Thyroid gland (tissue), 4 donors: ENCODE results near the gene FAF2. TPM values are rescaled to one million over a fixed set of nuclear protein-coding genes. Genes with fewer than 3 reads are reported as not detected.
"Not testable (repeated sequence)": the region's sequence is repeated elsewhere in the genome, so short reads cannot be mapped to it uniquely, and the experiment has no call there.

Source experiments
- DNase-seq, 2 donors: peaks; one replicate each; pipeline ENCODE4 v3.0.0-alpha.2; 2019
- H3K27ac ChIP-seq, 3 donors: fragments of 200-600 bp; sonication (generic); 1 replicate in 2 of 3; 2 replicates in 1 of 3; pipeline ENCODE4 v1.5.1; 2016 to 2019; ENCODE audit warnings: mild to moderate bottlenecking in 1 of 3, moderate library complexity in 1 of 3
- H3K27me3 ChIP-seq: fragments of 200-600 bp; sonication (generic); one replicate; pipeline ENCODE4 v1.5.1; 2019
- H3K36me3 ChIP-seq, 2 donors: fragments of 200-600 bp; sonication (generic); one replicate each; pipeline ENCODE4 v1.5.1; 2016 to 2019
- H3K4me1 ChIP-seq, 2 donors: fragments of 200-600 bp; sonication (generic); one replicate each; pipeline ENCODE4 v1.5.1; 2017 to 2019
- H3K4me3 ChIP-seq, 3 donors: fragments of 200-600 bp; sonication (generic); replicated peaks in 1 of 3; 1 replicate in 2 of 3; 2 replicates in 1 of 3; pipeline ENCODE4 v1.5.1; 2016; ENCODE audit warnings: mild to moderate bottlenecking in 1 of 3
- H3K9me3 ChIP-seq: fragments of 200-600 bp; sonication (generic); one replicate; pipeline ENCODE4 v1.5.1; 2017
- POLR2A ChIP-seq, 2 donors: fragments of 450-650 bp; IDR thresholded peaks; one replicate each; pipeline ENCODE4 v1.6.1; 2017; ENCODE audit warnings: antibody characterized with exemption in 2 of 2, mild to moderate bottlenecking in 2 of 2, moderate library complexity in 1 of 2
- WGBS, 2 donors: methylation state at CpG; one replicate each; pipeline ENCODE4 v1.1.5; 2017; 5-methylcytosine and 5-hydroxymethylcytosine counted together
- intact Hi-C: fragments of 100-400 bp; cut with DNase I; formaldehyde crosslinking; loops from one replicate; pipeline ENCODE4 v1.15.1; 2023
- total RNA-seq, 4 donors: library from RNA; depleted of rRNA; stranded (reverse); fragments of >200 nt; gene quantifications; one replicate each; pipeline ENCODE4 v1.2.3, GENCODE V29; 2016
- TF ChIP-seq, protein P1 (sequence below), 6 experiments: fragments of 200-600 bp in 3 of 6; fragments of 450-650 bp in 3 of 6; sonication (generic) in 3 of 6; IDR thresholded peaks; one replicate each; pipeline ENCODE4 v1.5.1; 2016 to 2019; ENCODE audit warnings: antibody characterized with exemption in 6 of 6, mild to moderate bottlenecking in 2 of 6, inconsistent platforms in 1 of 6, moderate library complexity in 1 of 6

FAF2 gene
- total RNA-seq, 4 donors from 2014 or later = 33.6 to 186 (median 43.2) TPM

- H3K27ac ChIP-seq = no peak overlapping the region
- H3K36me3 ChIP-seq = peaks cover 5 to 16% of the 10 kb centered on the region in 2 donors
Observed at GRCh38 chr5:176406436-176407052, 41.6 kb upstream of the FAF2 start.

DNA sequence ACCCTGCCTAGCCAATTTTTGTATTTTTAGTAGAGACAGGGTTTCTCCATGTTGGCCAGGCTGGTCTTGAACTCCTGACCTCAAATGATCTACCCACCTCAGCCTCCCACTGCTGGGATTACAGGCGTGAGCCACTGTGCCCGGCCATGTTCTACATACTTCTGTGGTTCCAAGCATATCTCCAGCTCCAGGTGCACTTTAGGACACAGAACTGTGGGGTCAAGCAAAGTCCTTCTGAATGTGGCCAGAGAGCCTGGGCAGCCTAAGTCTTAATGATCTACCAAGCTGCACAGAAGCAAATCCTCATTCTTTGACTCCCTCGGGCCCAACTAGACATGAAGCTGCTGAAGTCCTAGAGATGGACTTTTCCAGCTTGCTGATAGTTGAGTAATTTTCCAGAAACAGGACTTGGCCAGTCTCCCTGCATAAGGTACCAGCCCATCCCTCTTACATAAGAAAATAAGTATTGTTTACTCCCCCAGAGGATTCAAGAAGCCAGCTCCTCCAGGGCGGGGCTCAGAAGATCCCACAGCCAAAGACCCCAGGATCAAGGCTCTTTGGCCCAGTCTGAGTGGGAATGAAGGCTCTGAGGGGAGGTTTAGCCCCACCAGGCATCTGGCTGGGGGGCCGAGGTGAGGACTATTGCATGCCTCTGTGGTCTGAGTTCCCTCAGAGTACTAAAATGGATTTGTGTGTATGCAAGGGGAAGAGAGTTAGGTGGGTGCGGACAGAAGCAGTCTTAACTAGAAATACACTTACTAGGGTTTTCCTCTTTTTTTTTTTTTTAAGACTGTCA is 40.5 kb upstream of the FAF2 start:
- H3K27ac ChIP-seq = no peak overlapping the region
- no peaks in the 10 kb centered on the region for H3K9me3 ChIP-seq
- intact Hi-C loops = no loop called here
- TF ChIP-seq POLR2A (IDR thresholded peaks at IDR 0.05) = no peak
- TF ChIP-seq, protein P1, sequence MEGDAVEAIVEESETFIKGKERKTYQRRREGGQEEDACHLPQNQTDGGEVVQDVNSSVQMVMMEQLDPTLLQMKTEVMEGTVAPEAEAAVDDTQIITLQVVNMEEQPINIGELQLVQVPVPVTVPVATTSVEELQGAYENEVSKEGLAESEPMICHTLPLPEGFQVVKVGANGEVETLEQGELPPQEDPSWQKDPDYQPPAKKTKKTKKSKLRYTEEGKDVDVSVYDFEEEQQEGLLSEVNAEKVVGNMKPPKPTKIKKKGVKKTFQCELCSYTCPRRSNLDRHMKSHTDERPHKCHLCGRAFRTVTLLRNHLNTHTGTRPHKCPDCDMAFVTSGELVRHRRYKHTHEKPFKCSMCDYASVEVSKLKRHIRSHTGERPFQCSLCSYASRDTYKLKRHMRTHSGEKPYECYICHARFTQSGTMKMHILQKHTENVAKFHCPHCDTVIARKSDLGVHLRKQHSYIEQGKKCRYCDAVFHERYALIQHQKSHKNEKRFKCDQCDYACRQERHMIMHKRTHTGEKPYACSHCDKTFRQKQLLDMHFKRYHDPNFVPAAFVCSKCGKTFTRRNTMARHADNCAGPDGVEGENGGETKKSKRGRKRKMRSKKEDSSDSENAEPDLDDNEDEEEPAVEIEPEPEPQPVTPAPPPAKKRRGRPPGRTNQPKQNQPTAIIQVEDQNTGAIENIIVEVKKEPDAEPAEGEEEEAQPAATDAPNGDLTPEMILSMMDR (IDR thresholded peaks at IDR 0.05) = no peak
- H3K27me3 ChIP-seq = no peaks in the 10 kb centered on the region
- no peaks in the 10 kb centered on the region for H3K4me1 ChIP-seq
- no peak overlapping the region for H3K4me3 ChIP-seq
- DNase-seq = no peak
- peaks cover 5 to 16% of the 10 kb centered on the region in 2 donors for H3K36me3 ChIP-seq
- 86 to 94% methylated on average over 6 of the region's 6 CpGs for WGBS, 2 donors

More at GRCh38 chr5:176406436-176407052, 41.6 kb upstream of the FAF2 start:
- Histone ChIP-seq H3K4me1 (no peaks in the 10 kb centered on the region), H3K9me3 (no peaks in the 10 kb centered on the region), H3K27me3 (no peaks in the 10 kb centered on the region), H3K4me3 (no peak overlapping the region)
- intact Hi-C loops = no loop called here
- WGBS, 2 donors = 88 to 93% methylated on average over 9 of the region's 9 CpGs
- TF ChIP-seq POLR2A (IDR thresholded peaks at IDR 0.05) = no peak
- TF ChIP-seq, protein P1 (IDR thresholded peaks at IDR 0.05) = no peak
- no peak for DNase-seq

GRCh38 chr5:176408252-176408573 is 40.0 kb upstream of the FAF2 start:
- intact Hi-C loops, H3K4me3 ChIP-seq, DNase-seq, H3K9me3 ChIP-seq, H3K4me1 ChIP-seq, H3K27me3 ChIP-seq, H3K27ac ChIP-seq: not testable (repeated sequence)
- H3K36me3 ChIP-seq = peaks cover 5 to 16% of the 10 kb centered on the region in 2 donors
- WGBS, 2 donors = 97 to 98% methylated on average over 10 of the region's 10 CpGs

- Histone ChIP-seq H3K27ac (no peak overlapping the region), H3K4me3 (no peak overlapping the region), H3K9me3 (no peaks in the 10 kb centered on the region), H3K4me1 (peaks cover 0 to 3% of the 10 kb centered on the region in 2 donors), H3K27me3 (no peaks in the 10 kb centered on the region), H3K36me3 (peaks cover 5 to 16% of the 10 kb centered on the region in 2 donors)
- DNase-seq = no peak
- TF ChIP-seq, protein P1 (IDR thresholded peaks at IDR 0.05) = no peak
- TF ChIP-seq POLR2A (IDR thresholded peaks at IDR 0.05) = no peak
- intact Hi-C loops = no loop called here
- 94 to 96% methylated on average over 5 of the region's 5 CpGs for WGBS, 2 donors
Observed at GRCh38 chr5:176408590-176408989, 39.6 kb upstream of the FAF2 start.

DNA sequence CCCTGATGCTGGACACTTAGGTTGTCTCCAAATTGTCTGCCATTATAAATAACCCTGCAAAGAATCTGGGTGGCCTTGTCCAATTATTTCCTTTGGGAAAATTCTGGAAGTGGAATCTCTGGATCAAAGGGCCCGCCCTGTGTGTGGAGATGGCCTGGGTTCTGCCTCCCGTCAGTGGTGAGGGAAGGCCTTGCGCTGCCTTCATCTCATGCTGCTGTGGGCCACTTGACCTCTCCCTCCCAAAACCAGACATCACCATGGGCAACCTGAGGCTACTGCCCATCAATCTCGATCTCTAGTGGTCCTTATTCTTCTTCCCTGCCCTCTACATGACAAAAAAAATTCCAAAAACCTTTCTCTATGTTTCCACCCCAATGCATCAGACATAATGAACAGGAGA is 38.4 kb upstream of the FAF2 start:
- H3K27me3 ChIP-seq = no peaks in the 10 kb centered on the region
- H3K9me3 ChIP-seq = no peaks in the 10 kb centered on the region
- no peak for TF ChIP-seq POLR2A (IDR thresholded peaks at IDR 0.05)
- TF ChIP-seq, protein P1 (IDR thresholded peaks at IDR 0.05) = no peak
- WGBS, 2 donors = 90 to 95% methylated on average over 4 of the region's 4 CpGs
- no peak for DNase-seq
- no peak overlapping the region for H3K4me3 ChIP-seq
- H3K27ac ChIP-seq = no peak overlapping the region
- peaks cover 5 to 14% of the 10 kb centered on the region in 2 donors for H3K4me1 ChIP-seq
- intact Hi-C loops = loop anchor here (5.0 kb wide), 1 partner anchor 38 kb away; the partner anchor contains the start of gene FAF2
- H3K36me3 ChIP-seq = peaks cover 5 to 16% of the 10 kb centered on the region in 2 donors
